Astrocyte of the spinal cord (primary cell): ENCODE results near the gene ENTPD1.

Source experiments
- DNase-seq: peaks from one replicate; pipeline ENCODE4 v3.0.0; 2011; ENCODE audit warnings: low read depth, low spot score
- H3K4me3 ChIP-seq: 2 replicates; pipeline ENCODE4 v1.5.1; 2011; ENCODE audit warnings: low read depth, mild to moderate bottlenecking, low read length, moderate library complexity
- CTCF ChIP-seq: IDR thresholded peaks from 2 replicates; pipeline ENCODE4 v1.5.1; 2012; ENCODE audit warnings: low read depth, mild to moderate bottlenecking, low read length, inconsistent platforms
- in situ Hi-C: cut with HindIII; loops from 2 replicates; pipeline ENCODE4 v1.10.0; 2017; ENCODE audit warnings: low sequenced_read_pairs

Gene ENTPD1

GRCh38 chr10:95742962-95743535 is 12.9 kb upstream of the ENTPD1 start:
- no peak for DNase-seq
- no peak overlapping the region for H3K4me3 ChIP-seq
- no peak for TF ChIP-seq CTCF
- in situ Hi-C loops: no loop called here

GRCh38 chr10:95745501-95745900 is 10.5 kb upstream of the ENTPD1 start:
- H3K4me3 ChIP-seq: no peak overlapping the region
- TF ChIP-seq CTCF: no peak
- in situ Hi-C loops: no loop called here
- DNase-seq: no peak

- in situ Hi-C loops: no loop called here
- no peak for DNase-seq
- no peak overlapping the region for H3K4me3 ChIP-seq
- TF ChIP-seq CTCF: no peak
Measured at GRCh38 chr10:95748349-95748748, 7.6 kb upstream of the ENTPD1 start.

GRCh38 chr10:95755511-95756004 is 405 bp upstream of the ENTPD1 start:
- no peak for DNase-seq
- TF ChIP-seq CTCF: no peak
- in situ Hi-C loops: no loop called here
- no peak overlapping the region for H3K4me3 ChIP-seq

- no peak overlapping the region for H3K4me3 ChIP-seq
- no peak for TF ChIP-seq CTCF
- no peak for DNase-seq
- in situ Hi-C loops: no loop called here
Measured at GRCh38 chr10:95756809-95757684, 1.1 kb downstream of the ENTPD1 start.

- no peak overlapping the region for H3K4me3 ChIP-seq
- DNase-seq: no peak
- in situ Hi-C loops: no loop called here
- no peak for TF ChIP-seq CTCF
Measured at GRCh38 chr10:95758351-95759025, 2.5 kb downstream of the ENTPD1 start.
